ENCODE measurements around the gene CREB5.

GRCh38 chr7:28509251-28510025, 97.1 kb downstream of the CREB5 start:
- TF ChIP-seq CTCF (IDR thresholded peaks at IDR 0.05; ENCODE audit: extremely low read depth in 1 of 2, insufficient read depth in 1 of 2, low read depth in 1 of 2, low read length in 2 of 2) (no peak), POLR2AphosphoS5 (IDR thresholded peaks at IDR 0.05; ENCODE audit: insufficient read depth, low read depth, low read length) (no peak), POLR2A (IDR thresholded peaks at IDR 0.05; ENCODE audit: low read depth, low read length) (no peak), EZH2 (IDR thresholded peaks at IDR 0.05; ENCODE audit: borderline replicate concordance, low read depth, low read length, severe bottlenecking) (no peak), MAX (IDR thresholded peaks at IDR 0.05; ENCODE audit: insufficient read depth, insufficient read length) (no peak), GATA2 (IDR thresholded peaks at IDR 0.05; ENCODE audit: insufficient read depth, insufficient read length, low read depth, low read length) (no peak), FOS (IDR thresholded peaks at IDR 0.05; ENCODE audit: borderline replicate concordance, insufficient read depth, low read length) (no peak)

All from endothelial cell of umbilical vein (primary cell).